Fibroblast of skin of left biceps (primary cell): ENCODE results near the gene LRRC17.
"Not testable (repeated sequence)": the region's sequence is repeated elsewhere in the genome, so short reads cannot be mapped to it uniquely, and the experiment has no call there.

Experiments used
- DNase-seq, 2 experiments: peaks; one replicate each; pipeline ENCODE4 v3.0.0-alpha.2; 2013; ENCODE audit warnings: low read depth in 2 of 2

Gene LRRC17

DNA sequence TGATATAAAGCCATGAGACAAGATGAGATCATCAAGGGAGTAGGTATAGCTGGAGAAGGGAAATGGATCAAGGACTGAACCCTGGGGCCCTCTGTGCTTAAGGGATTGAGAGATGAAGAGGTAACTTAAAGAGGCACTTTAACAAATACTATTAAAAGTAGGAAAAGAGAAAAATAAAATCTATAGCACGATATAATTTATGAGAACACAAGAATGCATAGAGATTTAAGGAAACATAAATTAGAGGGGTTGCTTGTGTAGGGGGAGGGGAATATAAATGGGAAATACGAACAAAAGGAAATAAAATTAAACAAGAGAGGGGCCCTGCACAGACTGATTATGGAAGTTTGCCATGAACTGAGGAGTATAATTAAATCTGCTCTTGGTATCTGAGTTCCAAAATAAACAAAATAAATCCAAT, 15.6 kb upstream of the LRRC17 start:
- no peak for DNase-seq

DNA sequence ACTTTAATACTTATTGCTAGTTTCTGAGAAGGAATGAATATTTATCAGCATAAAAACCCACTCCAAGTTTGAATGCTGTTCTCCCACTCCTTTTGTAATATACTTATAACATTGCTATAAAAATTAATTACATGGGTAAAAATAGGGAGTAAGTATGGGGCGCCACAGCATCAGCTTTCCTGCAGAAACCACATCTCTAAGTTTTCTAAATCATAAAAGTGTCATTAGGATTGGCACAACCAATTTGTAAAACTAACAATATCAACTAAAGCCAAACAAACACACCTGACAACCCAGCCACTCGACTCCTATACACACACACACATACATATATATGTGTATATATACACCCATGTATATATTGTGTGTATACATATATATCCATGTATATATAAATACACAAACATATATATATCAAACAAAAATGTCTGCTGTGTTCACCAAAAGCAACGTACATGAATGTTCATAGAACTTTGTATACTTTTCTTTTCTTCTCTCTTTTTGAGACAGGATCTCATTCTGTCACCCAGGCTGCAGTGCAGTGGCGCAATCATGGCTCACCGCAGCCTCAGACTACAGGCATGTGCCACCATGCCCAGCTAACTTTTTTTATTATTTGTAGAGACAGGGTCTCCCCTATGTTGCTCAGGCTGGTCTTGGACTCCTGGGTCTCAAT, 14.8 kb upstream of the LRRC17 start:
- no peak for DNase-seq

DNA sequence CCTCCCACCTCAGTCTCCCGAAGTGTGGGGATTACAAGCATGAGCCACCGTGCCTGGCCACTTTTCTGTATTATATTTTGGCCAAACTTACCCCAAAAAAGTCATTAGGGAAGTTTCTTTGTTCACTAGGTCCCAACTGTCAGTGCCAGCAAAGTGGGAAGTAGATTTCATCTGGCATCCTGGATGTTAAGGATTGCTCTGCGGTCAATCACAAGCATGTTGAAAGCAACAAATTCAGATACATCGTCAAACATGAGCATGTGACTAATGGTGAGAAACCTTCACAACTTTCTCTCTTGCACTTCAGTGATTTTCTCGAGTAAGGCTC, 14.3 kb upstream of the LRRC17 start:
- no peak for DNase-seq

DNA sequence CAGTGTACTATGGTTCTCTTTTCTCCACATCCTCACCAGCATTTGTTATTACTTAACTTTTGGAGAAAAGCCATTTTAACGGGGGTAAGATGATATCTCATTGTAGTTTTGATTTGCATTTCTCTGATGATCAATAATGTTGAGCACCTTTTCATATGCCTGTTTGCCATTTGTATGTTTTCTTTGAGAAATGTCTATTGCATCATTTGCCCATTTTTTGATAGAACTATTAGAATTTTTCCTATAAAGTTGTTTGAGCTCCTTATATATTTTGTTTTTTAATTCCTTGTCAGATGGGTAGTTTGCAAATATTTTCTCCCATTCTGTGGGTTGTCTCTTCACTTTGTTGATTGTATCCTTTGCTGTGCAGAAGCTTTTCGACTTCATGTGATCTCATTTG, 10.7 kb upstream of the LRRC17 start:
- not testable (repeated sequence) for DNase-seq

DNA sequence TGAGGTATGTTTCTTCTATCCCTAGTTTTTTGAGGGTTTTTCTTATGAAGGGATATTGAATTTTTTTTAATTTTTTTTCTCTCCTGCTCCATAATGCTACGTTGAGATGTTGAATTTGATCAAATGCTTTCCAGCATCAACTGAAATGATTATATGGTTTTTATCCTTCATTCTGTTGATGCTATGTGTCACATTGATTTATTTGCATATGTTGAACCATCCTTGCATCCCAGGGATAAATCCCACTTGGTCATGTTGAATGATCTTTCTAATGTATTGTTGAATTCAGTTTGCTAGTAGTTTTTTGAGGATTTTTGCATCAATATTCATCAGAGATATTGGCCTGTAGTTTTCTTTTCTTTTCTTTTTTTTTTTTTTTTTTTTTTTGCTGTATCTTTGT, 9.2 kb upstream of the LRRC17 start:
- not testable (repeated sequence) for DNase-seq

DNA sequence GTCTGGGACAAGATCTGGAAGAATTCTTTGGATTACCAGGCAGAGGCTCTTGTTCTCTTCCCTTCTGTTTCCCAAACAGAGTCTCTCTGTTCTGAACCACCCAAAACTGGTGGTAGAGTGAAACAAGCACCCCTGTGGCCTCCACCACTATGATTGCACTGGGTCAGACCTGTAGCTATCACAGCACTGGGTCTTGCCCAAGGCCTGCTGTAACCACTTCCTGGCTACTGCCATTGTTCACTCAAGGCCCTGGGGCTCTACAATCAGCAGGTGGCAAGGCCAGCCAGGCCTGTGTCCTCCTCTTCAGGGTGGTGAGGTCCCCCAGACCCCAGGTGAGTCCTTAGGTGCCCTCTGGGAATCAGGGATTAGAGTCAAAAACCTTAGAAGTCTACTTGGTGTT, 4.1 kb upstream of the LRRC17 start:
- no peak for DNase-seq

DNA sequence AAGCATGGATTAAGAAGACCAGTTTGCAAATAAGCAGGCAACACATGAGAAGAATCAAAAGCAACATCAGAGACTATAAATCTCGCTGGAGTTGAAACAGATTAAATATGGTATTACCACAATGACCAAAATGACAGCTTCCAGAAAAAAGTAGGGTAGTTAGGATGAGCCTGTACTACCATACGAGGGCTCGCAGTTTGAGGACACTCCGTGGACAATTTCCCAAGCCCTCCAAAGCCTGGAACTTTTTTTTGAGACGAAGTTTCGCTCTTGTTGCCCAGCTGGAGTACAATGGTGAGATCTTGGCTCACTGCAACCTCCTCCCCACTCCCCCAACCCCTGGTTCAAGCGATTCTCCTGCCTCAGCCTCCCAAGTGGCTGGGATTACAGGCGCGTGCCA, 1.0 kb downstream of the LRRC17 start:
- no peak for DNase-seq

DNA sequence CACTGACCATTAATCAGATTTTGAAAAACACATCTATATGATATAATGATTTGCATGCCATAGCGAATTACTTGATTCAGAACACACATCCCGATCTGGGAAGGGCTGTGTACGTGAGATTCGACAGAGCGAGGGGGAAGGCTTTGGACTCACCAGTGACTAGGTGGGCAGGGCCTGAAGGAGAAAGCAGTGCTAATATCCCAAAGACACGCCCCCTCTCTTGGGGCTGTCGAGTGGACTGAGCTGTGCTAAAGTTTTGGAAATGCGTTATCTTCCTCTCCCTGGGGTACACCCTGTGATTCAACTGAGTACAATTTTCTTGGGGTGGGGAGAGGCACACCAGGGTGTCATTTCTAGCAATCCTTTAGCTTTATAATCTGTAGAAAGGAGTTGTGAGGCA, 1.8 kb downstream of the LRRC17 start:
- no peak for DNase-seq

DNA sequence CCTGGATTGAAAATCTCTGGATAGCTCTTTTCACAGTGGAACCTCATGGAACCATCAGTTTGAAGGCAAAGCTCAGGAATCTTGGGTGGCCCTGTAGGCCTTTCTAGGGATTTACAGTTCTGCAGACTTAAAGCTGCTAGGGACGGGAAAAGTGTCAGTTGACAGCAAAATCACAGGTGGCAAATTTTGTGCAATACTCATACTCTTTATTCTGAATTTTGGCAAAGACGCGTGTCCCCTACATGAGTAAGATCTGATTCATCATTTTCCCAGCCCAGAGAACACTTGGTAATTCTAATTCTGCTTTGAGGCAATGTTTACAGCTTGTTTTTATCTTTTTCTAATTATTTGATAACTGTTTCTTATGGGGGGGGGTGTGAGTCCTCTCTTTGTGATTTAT, 3.6 kb downstream of the LRRC17 start:
- DNase-seq = peak in 1 of 2 experiments; percentile 24

DNA sequence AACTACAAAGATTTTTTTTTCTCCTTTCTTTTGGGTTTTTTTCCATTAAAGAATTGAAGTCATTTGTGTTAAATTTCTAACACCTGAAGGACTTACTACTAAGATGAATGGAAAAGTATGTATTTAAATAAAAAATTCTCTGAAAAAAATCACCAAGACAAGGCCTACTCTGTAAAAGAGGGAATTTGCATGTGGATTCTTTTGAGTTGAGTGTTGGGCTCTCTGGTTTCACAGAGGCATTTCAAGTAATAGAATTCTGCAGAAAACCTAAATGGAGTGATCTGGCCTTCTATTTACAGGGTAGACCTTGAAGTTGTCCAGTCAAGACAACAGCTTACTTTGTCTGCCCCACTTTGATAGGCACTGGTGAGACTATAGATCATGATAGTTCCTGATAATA, 4.1 kb downstream of the LRRC17 start:
- no peak for DNase-seq

DNA sequence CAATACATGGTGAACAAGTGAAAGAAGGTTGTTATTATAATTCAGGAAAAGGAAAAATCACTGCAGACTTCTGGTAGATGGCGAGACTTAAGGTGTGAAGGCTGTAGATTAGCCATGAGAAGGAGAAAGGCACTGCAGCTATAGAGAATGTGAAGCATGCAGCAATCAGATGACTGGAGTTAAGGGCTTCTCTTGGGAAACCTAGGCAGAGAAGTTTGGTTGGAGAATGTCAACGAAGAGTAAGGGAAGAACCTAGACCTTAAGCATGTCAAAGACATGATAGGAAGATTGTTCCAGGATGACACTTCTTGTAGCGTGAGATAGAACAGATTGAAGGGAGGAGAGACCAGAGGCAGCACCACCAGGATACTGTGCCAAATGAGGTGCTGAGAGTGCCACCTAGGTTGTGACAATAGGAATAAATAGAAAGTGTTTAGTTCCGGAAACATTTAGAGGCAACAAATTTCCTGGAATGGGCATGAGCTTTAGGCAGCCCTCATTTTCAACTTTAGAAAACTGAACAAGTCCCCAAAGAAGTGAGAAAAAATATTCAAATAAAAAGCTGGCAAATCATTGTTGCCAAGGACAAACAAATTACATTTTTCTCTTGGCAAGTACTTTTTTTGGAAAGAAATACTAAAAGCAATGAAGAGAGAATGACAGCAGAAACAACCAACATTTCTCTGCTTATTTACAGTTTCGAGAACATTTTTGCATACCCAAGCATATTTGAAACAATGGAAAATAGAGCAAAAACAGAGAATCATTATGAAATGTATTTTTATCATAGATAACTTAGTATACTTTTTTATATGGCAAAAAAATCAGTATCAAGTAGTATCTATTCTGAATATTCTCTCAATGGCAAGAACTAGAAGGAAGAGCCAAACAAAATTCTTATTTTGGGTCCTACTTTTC, 4.9 kb downstream of the LRRC17 start:
- no peak for DNase-seq

DNA sequence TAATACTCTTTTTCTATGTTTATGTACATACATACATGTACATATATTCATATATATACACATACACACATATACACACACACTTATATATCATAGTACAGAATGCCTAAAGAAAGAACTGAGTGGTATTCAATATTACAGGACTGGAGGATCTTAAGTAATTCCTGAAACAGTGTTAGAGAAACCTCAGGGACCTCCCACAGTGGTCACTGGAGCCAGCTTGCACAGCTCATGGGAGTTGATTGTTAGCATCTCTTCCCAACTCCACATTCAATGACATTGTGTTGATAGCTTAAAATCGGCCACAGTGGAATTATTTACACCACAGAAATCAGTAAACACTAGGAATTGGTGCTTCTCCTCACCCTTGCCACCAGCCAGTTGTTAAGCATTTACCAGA, 6.0 kb downstream of the LRRC17 start:
- DNase-seq = no peak

DNA sequence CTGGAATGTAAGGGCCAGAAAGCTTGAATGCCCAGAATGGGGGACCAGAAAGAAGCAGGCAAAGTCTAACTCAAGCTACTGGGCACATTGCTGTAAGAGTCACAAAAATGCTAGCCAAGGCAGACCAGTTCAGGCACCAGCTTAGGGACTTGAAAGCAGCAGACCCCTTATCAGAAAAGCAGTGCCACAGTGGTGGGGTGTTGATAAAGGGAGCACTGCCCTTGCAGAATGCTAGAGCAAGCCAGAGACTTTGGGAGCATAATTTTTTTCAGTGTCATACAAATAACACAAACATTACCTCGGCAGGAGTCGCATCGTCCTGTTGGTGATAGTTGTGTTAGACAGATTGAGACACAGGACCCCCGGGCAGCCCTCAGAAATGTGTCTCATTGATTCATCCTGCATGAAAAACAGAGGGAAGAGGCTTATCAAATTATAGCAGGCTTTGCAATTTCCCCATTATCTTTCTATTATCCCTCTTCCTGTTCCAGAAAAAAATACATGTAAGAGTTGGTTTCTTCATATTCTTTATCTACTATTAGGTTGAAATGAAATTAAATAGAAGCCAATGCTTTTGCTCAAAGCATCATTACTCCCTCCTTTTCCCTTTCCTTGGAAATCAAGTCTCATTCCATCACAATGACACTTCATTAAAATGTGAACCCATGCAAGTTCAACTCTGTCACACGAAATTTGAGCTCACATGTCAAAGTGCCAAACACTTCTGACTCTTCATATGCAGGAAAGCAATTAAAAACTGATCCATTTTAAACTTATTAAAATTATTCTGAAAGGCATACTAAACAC, 13.4 kb downstream of the LRRC17 start:
- no peak for DNase-seq

DNA sequence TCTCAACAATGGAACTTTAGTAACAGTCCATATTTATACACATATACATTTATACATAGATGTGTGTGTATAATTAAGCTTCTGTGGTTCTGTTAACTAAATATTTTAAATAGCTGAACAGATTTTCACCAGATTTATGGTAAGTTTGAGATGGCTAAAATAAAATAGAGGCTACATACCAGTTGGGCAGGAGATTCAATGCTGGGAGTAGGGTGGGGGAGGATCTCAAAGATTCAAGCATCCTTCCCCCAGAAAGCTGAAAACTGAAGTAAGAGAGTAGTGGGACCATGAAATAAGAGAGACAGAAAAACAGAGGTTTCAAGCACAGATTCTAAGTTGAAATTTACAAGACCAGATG, 14.0 kb downstream of the LRRC17 start:
- no peak for DNase-seq

DNA sequence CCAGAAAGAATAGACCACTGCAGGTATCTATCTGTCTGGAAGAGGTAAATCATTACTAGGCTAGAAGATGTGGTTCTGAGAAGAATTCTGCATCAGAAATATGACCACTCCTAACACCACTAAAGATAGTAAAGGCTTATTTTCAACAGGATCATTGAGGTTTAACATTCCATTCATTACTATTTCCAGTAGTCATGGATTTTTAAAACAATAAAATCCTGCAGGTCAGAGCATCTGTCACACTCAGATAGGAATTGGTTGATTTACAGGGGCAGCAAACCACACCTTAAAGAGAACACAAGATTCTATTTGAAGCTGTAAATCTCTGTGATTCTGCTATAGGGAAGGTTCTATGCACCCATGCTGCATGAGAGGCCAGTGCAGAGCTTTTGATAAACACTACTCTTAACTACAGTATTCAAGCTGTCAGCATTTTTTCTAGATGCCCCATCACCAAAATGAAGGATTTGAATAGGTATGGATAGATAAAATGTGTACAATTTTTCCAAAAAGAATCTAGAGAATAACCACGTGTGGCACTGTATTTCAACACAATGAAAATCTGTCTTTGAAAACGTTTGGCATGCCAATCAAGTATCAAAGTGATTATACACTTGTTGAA, 14.6 kb downstream of the LRRC17 start:
- DNase-seq = no peak

DNA sequence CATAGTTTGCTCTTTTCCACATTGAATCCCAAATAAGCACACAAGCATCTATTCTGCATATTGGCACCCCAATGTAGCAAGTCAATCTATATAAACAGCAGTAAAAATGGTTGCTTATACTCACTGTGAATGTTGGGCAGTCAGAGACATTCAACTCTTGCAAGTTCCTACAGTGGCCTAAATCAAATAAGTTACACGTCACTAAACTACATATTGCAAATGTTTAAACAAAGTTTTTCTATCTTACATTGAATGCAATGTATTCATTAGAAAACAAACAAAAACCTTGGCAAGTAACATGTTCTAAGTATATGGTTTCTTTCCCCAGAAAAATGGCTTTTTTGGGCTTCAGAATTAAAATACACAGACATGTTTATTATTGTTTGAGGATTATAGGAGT, 19.0 kb downstream of the LRRC17 start:
- DNase-seq = no peak

DNA sequence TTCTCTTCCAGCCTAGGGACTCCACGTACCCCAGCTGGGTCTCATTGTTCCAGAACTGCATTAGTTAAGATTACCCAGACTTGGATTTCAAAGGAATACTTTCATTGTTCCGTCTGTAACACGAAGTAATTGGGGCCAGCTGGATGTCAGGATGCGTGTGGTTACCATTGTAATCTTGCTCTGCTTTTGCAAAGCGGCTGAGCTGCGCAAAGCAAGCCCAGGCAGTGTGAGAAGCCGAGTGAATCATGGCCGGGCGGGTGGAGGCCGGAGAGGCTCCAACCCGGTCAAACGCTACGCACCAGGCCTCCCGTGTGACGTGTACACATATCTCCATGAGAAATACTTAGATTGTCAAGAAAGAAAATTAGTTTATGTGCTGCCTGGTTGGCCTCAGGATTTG, 21.0 kb downstream of the LRRC17 start:
- DNase-seq = peak; percentile 86

DNA sequence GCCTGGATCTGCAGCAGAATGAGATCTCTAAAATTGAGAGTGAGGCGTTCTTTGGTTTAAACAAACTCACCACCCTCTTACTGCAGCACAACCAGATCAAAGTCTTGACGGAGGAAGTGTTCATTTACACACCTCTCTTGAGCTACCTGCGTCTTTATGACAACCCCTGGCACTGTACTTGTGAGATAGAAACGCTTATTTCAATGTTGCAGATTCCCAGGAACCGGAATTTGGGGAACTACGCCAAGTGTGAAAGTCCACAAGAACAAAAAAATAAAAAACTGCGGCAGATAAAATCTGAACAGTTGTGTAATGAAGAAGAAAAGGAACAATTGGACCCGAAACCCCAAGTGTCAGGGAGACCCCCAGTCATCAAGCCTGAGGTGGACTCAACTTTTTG, 21.4 kb downstream of the LRRC17 start:
- no peak for DNase-seq

DNA sequence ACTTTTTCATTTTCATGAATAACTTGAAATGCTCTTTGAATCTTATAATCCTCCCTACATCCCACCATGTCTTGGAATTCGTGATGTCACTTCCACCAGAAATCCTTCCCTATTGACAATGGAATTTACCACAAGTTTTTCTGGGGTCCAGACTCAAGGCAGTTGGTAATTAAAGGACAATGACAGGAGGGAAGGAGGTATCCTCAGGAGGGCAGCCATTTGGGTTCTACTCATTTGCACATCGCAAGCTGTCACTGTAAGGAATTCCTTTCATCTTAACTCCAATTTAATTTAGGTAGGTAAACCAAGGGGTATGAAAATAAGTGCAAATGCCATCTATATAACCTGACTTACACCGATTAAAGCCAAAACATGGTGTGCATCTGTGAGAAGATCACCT, 21.9 kb downstream of the LRRC17 start:
- DNase-seq = no peak

DNA sequence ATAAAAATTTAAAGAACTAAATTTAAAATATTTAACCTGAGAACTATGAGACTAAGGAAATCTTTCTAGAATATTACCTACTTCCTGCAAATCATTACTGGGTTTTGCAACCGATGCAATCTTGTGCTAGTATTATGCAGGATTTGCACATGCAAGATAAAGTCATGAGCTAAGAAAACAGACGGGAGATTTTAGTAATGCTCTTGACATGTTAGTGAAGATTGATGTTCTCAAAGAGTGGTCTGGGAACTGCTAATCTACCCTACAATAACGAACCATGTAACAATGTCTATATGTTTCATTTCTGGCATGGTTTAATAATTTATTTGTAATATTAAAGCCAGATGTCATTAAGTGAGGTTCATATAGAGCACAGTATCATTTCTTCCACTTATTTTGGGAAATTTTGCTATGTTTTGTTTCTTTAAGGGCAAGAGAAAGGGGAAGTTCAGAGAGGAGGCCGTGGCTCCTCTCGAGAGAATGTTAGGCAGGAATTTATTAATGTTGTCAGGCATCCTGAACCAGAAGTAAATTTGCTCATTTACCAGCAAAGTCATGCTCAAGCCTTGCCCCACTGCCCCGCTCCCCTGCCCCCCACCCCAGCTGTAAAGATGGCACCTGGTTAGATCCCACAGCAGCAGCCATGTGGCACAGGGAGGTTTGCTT, 22.8 kb downstream of the LRRC17 start:
- peak; percentile 73 to 76 for DNase-seq

DNA sequence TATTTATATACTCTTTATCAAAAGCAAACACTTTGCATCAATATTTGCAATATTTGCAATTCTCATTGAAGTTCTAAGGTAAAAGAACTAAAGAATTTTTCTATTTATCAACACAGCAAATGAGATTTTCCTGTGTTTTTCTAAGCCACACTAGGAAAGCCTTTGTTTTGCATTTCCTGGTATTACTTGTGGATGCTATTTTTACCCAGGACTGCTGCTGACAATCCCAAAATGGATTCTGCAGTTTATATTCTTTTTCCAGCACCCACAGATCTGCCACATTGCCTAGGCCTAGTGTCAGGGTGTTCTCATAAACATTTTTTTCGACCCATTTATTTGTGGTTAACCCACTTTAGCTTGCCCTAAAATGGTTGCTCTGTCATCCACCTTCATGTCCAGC, 25.9 kb downstream of the LRRC17 start:
- no peak for DNase-seq
